WTC11 (cell line): Measurements from ENCODE around the gene SAMD10. TPM values are rescaled to one million over a fixed set of nuclear protein-coding genes. Genes with fewer than 3 reads are reported as not detected.

Experiments used
- ATAC-seq: fragments of 200-7000 bp; cut with Tn5 transposase; 2 replicates; pipeline ENCODE4 v1.10.0; 2021; ENCODE audit warnings: mild to moderate bottlenecking, moderate library complexity
- CTCF ChIA-PET: fragments of 300-600 bp; sonication (Branson Sonifier 250); formaldehyde crosslinking; loops from one replicate; lab custom pipeline; 2021; ENCODE audit warnings: antibody characterized with exemption; lab: Charles Lee
- POLR2A ChIA-PET: fragments of 350-600 bp; sonication (Branson Sonifier 250); formaldehyde crosslinking; loops from one replicate; lab custom pipeline; 2021; ENCODE audit warnings: antibody characterized with exemption; lab: Charles Lee
- DNase-seq: peaks from one replicate; pipeline ENCODE4 v3.0.0; 2021; ENCODE audit warnings: low spot score
- H3K27ac Mint-ChIP-seq: 2 replicates; pipeline ENCODE4 v1.8.0; 2021; ENCODE audit warnings: mixed read lengths
- H3K27me3 Mint-ChIP-seq: 2 replicates; pipeline ENCODE4 v1.8.0; 2021; ENCODE audit warnings: low read depth, mild to moderate bottlenecking, moderate library complexity, mixed read lengths
- H3K36me3 Mint-ChIP-seq: 2 replicates; pipeline ENCODE4 v1.8.0; 2021; ENCODE audit warnings: mixed read lengths
- H3K4me1 Mint-ChIP-seq: 2 replicates; pipeline ENCODE4 v1.8.0; 2022; ENCODE audit warnings: mixed read lengths
- H3K4me3 Mint-ChIP-seq: 2 replicates; pipeline ENCODE4 v1.8.0; 2021; ENCODE audit warnings: mild to moderate bottlenecking, moderate library complexity, mixed read lengths
- H3K9me3 Mint-ChIP-seq: 2 replicates; pipeline ENCODE4 v1.8.0; 2021; ENCODE audit warnings: mixed read lengths
- CBFB ChIP-seq: sonication (generic); formaldehyde crosslinking; IDR thresholded peaks from 2 replicates; pipeline ENCODE4 v1.8.1; 2022; ENCODE audit warnings: mild to moderate bottlenecking, low read depth, missing genetic modification reagents
- ELF4 ChIP-seq: sonication (generic); formaldehyde crosslinking; IDR thresholded peaks from 2 replicates; pipeline ENCODE4 v1.8.1; 2022; ENCODE audit warnings: low read depth, mild to moderate bottlenecking, moderate library complexity, missing genetic modification reagents
- IRF2 ChIP-seq: sonication (generic); formaldehyde crosslinking; IDR thresholded peaks from 2 replicates; pipeline ENCODE4 v1.8.0; 2022; ENCODE audit warnings: low read depth, missing genetic modification reagents, borderline replicate concordance
- JUN ChIP-seq: sonication (generic); formaldehyde crosslinking; IDR thresholded peaks from 2 replicates; pipeline ENCODE4 v1.8.0; 2023; ENCODE audit warnings: mild to moderate bottlenecking, missing genetic modification reagents
- NR1H2 ChIP-seq: sonication (generic); formaldehyde crosslinking; IDR thresholded peaks from 2 replicates; pipeline ENCODE4 v1.9.0; 2021; ENCODE audit warnings: mild to moderate bottlenecking, moderate library complexity, missing genetic modification reagents
- PRRX2 ChIP-seq: fragments of 250-450 bp; sonication (Bioruptor Pico); IDR thresholded peaks from 2 replicates; pipeline ENCODE4 v1.8.0; 2021; ENCODE audit warnings: mild to moderate bottlenecking
- ZNF138 ChIP-seq: sonication (generic); formaldehyde crosslinking; conservative IDR thresholded peaks from 2 replicates; pipeline ENCODE4 v1.8.1; 2022; ENCODE audit warnings: mild to moderate bottlenecking, moderate library complexity, missing genetic modification reagents
- ZNF416 ChIP-seq: fragments of 250-450 bp; sonication (Bioruptor Pico); IDR thresholded peaks from 2 replicates; pipeline ENCODE4 v1.9.0; 2021; ENCODE audit warnings: mild to moderate bottlenecking, inconsistent platforms
- ZNF423 ChIP-seq: fragments of 250-450 bp; sonication (Bioruptor Pico); IDR thresholded peaks from 2 replicates; pipeline ENCODE4 v2.1.2; 2022; ENCODE audit warnings: mild to moderate bottlenecking, moderate library complexity
- total RNA-seq: library from RNA; stranded (reverse); gene quantifications from 3 replicates; pipeline ENCODE4 v1.2.3, GENCODE V29; 2021
- TF ChIP-seq, protein P1 (sequence below): fragments of 250-450 bp; sonication (Bioruptor Pico); IDR thresholded peaks from 2 replicates; pipeline ENCODE4 v1.9.0; 2021; ENCODE audit warnings: mild to moderate bottlenecking
- TF ChIP-seq, protein P2 (sequence below): fragments of 200-600 bp; IDR thresholded peaks from 2 replicates; pipeline ENCODE4 v1.8.0; 2022; ENCODE audit warnings: antibody characterized with exemption
- TF ChIP-seq, protein P3 (sequence below): sonication (generic); formaldehyde crosslinking; IDR thresholded peaks from 2 replicates; pipeline ENCODE4 v1.8.0; 2022; ENCODE audit warnings: mild to moderate bottlenecking, missing genetic modification reagents
- TF ChIP-seq, protein P4 (sequence below): sonication (generic); formaldehyde crosslinking; IDR thresholded peaks from 2 replicates; pipeline ENCODE4 v1.8.0; 2023; ENCODE audit warnings: mild to moderate bottlenecking, missing genetic modification reagents
- TF ChIP-seq, protein P5 (sequence below): fragments of 250-450 bp; sonication (Bioruptor Pico); IDR thresholded peaks from 2 replicates; pipeline ENCODE4 v1.9.0; 2021; ENCODE audit warnings: mild to moderate bottlenecking
- TF ChIP-seq, protein P6 (sequence below): sonication (generic); formaldehyde crosslinking; IDR thresholded peaks from 2 replicates; pipeline ENCODE4 v1.8.1; 2022; ENCODE audit warnings: low read depth, mild to moderate bottlenecking, moderate library complexity, missing genetic modification reagents, borderline replicate concordance
- TF ChIP-seq, protein P7 (sequence below): sonication (generic); formaldehyde crosslinking; IDR thresholded peaks from 2 replicates; pipeline ENCODE4 v1.8.1; 2023; ENCODE audit warnings: mild to moderate bottlenecking, missing genetic modification reagents
- TF ChIP-seq, protein P8 (sequence below): sonication (generic); formaldehyde crosslinking; IDR thresholded peaks from 2 replicates; pipeline ENCODE4 v1.8.0; 2023; ENCODE audit warnings: missing genetic modification reagents
- TF ChIP-seq, protein P9 (sequence below): fragments of 250-450 bp; sonication (Bioruptor Pico); IDR thresholded peaks from 2 replicates; pipeline ENCODE4 v1.8.0; 2021; ENCODE audit warnings: mild to moderate bottlenecking

SAMD10 gene
- total RNA-seq, 1 experiment from 2014 or later = 6.2 TPM

DNA sequence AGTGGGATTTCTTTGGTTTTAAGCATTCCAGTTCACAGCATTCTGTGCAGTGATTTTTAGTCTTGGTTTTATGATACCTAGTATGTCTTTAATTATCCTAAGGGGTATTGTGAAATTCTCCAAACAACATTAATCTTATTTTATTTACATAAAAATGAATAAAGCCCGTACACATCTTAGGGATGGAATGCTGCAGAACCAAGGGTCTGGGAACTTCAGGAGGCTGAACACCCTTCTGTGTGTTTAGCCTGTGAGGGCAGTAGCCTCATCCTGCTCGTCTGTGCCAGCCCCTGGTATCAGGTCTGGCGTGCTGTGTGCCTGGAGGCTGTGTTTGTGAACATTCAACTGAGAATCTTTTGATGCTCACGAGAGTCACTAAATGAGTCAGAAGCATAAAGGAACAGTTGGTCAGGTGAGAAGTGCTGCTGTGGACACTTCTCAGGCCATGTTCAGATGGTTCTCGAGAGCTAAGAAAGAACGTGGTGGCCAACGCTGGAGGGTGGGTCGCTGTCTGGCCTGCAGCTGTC is 31.3 kb upstream of the SAMD10 start (continued):
- TF ChIP-seq NR1H2 (CRISPR knock-in tag) = no peak
- TF ChIP-seq, protein P1, sequence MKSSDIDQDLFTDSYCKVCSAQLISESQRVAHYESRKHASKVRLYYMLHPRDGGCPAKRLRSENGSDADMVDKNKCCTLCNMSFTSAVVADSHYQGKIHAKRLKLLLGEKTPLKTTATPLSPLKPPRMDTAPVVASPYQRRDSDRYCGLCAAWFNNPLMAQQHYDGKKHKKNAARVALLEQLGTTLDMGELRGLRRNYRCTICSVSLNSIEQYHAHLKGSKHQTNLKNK (CRISPR knock-in tag) = no peak
- TF ChIP-seq, protein P2, sequence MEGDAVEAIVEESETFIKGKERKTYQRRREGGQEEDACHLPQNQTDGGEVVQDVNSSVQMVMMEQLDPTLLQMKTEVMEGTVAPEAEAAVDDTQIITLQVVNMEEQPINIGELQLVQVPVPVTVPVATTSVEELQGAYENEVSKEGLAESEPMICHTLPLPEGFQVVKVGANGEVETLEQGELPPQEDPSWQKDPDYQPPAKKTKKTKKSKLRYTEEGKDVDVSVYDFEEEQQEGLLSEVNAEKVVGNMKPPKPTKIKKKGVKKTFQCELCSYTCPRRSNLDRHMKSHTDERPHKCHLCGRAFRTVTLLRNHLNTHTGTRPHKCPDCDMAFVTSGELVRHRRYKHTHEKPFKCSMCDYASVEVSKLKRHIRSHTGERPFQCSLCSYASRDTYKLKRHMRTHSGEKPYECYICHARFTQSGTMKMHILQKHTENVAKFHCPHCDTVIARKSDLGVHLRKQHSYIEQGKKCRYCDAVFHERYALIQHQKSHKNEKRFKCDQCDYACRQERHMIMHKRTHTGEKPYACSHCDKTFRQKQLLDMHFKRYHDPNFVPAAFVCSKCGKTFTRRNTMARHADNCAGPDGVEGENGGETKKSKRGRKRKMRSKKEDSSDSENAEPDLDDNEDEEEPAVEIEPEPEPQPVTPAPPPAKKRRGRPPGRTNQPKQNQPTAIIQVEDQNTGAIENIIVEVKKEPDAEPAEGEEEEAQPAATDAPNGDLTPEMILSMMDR = no peak

DNA sequence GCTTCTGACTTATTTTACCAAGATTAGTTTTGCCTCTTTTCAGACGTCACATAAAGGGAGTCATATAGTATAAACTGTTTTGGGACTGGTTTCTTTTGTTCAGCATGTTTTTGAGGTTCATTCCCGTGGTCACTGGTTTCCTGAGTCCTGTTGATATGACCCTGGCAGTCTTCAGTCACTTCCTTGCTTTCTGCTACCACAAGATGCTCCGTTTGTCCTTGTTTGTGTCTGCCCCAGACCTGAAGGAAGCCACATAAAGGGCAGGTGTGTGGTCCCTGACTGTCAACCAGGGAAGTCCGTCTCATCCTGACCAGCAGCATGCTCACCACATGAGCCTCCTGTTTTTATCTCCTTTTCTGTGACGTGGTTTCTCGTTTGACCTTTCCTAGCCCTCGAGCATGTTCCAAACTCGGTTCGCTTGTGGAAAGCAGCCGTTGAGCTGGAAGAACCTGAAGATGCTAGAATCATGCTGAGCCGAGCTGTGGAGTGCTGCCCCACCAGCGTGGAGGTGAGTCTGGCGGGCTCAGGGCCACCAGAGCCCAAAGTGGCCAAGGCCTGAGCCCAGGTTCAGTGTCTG is 30.5 kb upstream of the SAMD10 start:
- Mint-ChIP-seq H3K36me3 (peaks cover 47% of the 10 kb centered on the region), H3K27me3 (no peaks in the 10 kb centered on the region), H3K9me3 (peaks cover 9% of the 10 kb centered on the region), H3K4me3 (no peak overlapping the region), H3K4me1 (no peaks in the 10 kb centered on the region), H3K27ac (no peak overlapping the region; the same call in 1 of the 2 replicates)
- CTCF ChIA-PET = no interaction called here
- ATAC-seq = no peak
- no peak for DNase-seq
- TF ChIP-seq ELF4 (no peak), JUN (CRISPR knock-in tag) (no peak), PRRX2 (no peak), ZNF423 (no peak), ZNF138 (CRISPR knock-in tag) (no peak), IRF2 (no peak), ZNF416 (CRISPR knock-in tag) (no peak), CBFB (CRISPR knock-in tag) (no peak)
- TF ChIP-seq, protein P3, sequence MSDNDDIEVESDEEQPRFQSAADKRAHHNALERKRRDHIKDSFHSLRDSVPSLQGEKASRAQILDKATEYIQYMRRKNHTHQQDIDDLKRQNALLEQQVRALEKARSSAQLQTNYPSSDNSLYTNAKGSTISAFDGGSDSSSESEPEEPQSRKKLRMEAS = no peak
- TF ChIP-seq, protein P1 (CRISPR knock-in tag) = no peak
- TF ChIP-seq, protein P4, sequence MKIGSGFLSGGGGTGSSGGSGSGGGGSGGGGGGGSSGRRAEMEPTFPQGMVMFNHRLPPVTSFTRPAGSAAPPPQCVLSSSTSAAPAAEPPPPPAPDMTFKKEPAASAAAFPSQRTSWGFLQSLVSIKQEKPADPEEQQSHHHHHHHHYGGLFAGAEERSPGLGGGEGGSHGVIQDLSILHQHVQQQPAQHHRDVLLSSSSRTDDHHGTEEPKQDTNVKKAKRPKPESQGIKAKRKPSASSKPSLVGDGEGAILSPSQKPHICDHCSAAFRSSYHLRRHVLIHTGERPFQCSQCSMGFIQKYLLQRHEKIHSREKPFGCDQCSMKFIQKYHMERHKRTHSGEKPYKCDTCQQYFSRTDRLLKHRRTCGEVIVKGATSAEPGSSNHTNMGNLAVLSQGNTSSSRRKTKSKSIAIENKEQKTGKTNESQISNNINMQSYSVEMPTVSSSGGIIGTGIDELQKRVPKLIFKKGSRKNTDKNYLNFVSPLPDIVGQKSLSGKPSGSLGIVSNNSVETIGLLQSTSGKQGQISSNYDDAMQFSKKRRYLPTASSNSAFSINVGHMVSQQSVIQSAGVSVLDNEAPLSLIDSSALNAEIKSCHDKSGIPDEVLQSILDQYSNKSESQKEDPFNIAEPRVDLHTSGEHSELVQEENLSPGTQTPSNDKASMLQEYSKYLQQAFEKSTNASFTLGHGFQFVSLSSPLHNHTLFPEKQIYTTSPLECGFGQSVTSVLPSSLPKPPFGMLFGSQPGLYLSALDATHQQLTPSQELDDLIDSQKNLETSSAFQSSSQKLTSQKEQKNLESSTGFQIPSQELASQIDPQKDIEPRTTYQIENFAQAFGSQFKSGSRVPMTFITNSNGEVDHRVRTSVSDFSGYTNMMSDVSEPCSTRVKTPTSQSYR (CRISPR knock-in tag) = no peak
- TF ChIP-seq, protein P5, sequence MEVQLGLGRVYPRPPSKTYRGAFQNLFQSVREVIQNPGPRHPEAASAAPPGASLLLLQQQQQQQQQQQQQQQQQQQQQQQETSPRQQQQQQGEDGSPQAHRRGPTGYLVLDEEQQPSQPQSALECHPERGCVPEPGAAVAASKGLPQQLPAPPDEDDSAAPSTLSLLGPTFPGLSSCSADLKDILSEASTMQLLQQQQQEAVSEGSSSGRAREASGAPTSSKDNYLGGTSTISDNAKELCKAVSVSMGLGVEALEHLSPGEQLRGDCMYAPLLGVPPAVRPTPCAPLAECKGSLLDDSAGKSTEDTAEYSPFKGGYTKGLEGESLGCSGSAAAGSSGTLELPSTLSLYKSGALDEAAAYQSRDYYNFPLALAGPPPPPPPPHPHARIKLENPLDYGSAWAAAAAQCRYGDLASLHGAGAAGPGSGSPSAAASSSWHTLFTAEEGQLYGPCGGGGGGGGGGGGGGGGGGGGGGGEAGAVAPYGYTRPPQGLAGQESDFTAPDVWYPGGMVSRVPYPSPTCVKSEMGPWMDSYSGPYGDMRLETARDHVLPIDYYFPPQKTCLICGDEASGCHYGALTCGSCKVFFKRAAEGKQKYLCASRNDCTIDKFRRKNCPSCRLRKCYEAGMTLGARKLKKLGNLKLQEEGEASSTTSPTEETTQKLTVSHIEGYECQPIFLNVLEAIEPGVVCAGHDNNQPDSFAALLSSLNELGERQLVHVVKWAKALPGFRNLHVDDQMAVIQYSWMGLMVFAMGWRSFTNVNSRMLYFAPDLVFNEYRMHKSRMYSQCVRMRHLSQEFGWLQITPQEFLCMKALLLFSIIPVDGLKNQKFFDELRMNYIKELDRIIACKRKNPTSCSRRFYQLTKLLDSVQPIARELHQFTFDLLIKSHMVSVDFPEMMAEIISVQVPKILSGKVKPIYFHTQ = no peak
- TF ChIP-seq, protein P6, sequence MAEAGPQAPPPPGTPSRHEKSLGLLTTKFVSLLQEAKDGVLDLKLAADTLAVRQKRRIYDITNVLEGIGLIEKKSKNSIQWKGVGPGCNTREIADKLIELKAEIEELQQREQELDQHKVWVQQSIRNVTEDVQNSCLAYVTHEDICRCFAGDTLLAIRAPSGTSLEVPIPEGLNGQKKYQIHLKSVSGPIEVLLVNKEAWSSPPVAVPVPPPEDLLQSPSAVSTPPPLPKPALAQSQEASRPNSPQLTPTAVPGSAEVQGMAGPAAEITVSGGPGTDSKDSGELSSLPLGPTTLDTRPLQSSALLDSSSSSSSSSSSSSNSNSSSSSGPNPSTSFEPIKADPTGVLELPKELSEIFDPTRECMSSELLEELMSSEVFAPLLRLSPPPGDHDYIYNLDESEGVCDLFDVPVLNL (CRISPR knock-in tag) = no peak
- TF ChIP-seq, protein P7, sequence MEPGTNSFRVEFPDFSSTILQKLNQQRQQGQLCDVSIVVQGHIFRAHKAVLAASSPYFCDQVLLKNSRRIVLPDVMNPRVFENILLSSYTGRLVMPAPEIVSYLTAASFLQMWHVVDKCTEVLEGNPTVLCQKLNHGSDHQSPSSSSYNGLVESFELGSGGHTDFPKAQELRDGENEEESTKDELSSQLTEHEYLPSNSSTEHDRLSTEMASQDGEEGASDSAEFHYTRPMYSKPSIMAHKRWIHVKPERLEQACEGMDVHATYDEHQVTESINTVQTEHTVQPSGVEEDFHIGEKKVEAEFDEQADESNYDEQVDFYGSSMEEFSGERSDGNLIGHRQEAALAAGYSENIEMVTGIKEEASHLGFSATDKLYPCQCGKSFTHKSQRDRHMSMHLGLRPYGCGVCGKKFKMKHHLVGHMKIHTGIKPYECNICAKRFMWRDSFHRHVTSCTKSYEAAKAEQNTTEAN (CRISPR knock-in tag) = no peak
- TF ChIP-seq, protein P8, sequence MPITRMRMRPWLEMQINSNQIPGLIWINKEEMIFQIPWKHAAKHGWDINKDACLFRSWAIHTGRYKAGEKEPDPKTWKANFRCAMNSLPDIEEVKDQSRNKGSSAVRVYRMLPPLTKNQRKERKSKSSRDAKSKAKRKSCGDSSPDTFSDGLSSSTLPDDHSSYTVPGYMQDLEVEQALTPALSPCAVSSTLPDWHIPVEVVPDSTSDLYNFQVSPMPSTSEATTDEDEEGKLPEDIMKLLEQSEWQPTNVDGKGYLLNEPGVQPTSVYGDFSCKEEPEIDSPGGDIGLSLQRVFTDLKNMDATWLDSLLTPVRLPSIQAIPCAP = no peak
- TF ChIP-seq, protein P9, sequence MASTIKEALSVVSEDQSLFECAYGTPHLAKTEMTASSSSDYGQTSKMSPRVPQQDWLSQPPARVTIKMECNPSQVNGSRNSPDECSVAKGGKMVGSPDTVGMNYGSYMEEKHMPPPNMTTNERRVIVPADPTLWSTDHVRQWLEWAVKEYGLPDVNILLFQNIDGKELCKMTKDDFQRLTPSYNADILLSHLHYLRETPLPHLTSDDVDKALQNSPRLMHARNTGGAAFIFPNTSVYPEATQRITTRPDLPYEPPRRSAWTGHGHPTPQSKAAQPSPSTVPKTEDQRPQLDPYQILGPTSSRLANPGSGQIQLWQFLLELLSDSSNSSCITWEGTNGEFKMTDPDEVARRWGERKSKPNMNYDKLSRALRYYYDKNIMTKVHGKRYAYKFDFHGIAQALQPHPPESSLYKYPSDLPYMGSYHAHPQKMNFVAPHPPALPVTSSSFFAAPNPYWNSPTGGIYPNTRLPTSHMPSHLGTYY (CRISPR knock-in tag) = no peak
- POLR2A ChIA-PET = no interaction called here
